HL-60 (cell line): ENCODE measurements around the gene PLOD3.

Source experiments
- CTCF ChIP-seq: IDR thresholded peaks from one replicate; pipeline ENCODE4 v1.5.1; 2011; ENCODE audit warnings: low read length, control low read depth, inconsistent platforms; ENCODE audit not compliant: insufficient read depth
- GABPA ChIP-seq: IDR thresholded peaks from 2 replicates; pipeline ENCODE4 v1.6.1; 2012; ENCODE audit warnings: low read depth
- POLR2AphosphoS5 ChIP-seq: IDR thresholded peaks from 2 replicates; pipeline ENCODE4 v1.6.1; 2012; ENCODE audit warnings: low read depth
- REST ChIP-seq: IDR thresholded peaks from 2 replicates; pipeline ENCODE4 v1.6.1; 2012; ENCODE audit warnings: low read depth; ENCODE audit not compliant: insufficient replicate concordance
- SPI1 ChIP-seq: IDR thresholded peaks from 2 replicates; pipeline ENCODE4 v1.6.1; 2012; ENCODE audit warnings: low read depth, mild to moderate bottlenecking, borderline replicate concordance

GRCh38 chr7:101156866-101157589, 60.4 kb downstream of the PLOD3 start:
- TF ChIP-seq CTCF, result no peak
- TF ChIP-seq GABPA, result no peak
- TF ChIP-seq SPI1, result no peak
- TF ChIP-seq POLR2AphosphoS5, result no peak
- no peak for TF ChIP-seq REST
